ENCODE measurements around the gene OR2L5. TPM values are rescaled to one million over a fixed set of nuclear protein-coding genes. Genes with fewer than 3 reads are reported as not detected.

The OR2L5 gene, protein sequence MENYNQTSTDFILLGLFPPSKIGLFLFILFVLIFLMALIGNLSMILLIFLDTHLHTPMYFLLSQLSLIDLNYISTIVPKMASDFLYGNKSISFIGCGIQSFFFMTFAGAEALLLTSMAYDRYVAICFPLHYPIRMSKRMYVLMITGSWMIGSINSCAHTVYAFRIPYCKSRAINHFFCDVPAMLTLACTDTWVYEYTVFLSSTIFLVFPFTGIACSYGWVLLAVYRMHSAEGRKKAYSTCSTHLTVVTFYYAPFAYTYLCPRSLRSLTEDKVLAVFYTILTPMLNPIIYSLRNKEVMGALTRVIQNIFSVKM
- not detected for polyA plus RNA-seq (ENCODE audit: insufficient read length in 10 of 10)
- long read RNA-seq, donor 1, result 0 reads
- long read RNA-seq, donor 2, result 0 reads
- long read RNA-seq, donor 3, result 0 reads
- long read RNA-seq, donor 4, result 0 reads
- long read RNA-seq, donor 5, result 0 reads
- long read RNA-seq, donor 6, result 0 reads
- long read RNA-seq, donor 7, result 0 reads
- long read RNA-seq, donor 8, result 0 reads
- long read RNA-seq, donor 9, result 0 reads

DNA sequence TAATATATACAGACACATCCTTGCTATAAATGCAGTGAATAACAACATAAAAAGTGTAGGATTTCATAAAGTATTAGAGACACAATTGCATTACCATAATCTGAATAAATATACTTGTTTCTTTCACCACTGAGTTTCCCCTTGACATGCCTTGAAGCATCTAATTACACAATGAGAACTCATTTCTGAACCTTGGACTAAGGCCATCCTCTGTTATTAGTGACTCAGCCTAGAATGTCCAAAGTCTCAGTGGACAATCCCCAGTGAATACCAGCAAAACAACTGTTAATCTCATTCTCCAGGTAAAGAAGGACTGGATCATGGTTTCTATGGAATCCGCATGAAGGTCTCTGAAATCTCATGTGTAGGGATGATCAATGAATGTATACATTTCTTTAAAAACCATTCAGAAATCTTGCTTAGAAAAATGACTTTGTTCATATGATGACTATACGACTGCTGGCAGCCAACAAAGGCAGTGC lies at the start of gene OR2L5:
Gene OR2L5, plus strand, starts transcription at position 432 of the 482 bp plus-strand sequence. CDS start 8,288 bp downstream, outside the sequence.
- no peak for DNase-seq

DNA sequence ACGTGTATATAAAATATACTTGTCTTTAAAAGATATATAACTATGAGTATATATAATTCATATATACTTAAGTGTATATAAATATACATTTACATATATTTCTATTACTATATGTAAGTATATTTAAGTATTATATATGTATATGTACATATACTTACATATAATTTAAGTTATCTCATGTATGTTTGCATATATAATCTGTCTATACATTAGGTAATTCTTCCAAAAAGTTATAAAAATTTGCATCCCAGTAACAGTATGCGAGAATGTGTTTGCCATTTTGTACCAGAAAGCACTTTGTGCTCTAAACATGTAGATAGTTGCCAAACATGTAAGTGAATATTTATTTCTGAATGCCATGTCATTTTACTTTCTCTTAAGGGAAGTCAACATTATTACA lies 48.5 kb upstream of the OR2L5 start, which contains the start of gene OR2AK2:
Gene OR2AK2, plus strand, starts transcription at position 301 of the 400 bp plus-strand sequence. CDS start 144 bp downstream, outside the sequence.
- no peak for DNase-seq

DNA sequence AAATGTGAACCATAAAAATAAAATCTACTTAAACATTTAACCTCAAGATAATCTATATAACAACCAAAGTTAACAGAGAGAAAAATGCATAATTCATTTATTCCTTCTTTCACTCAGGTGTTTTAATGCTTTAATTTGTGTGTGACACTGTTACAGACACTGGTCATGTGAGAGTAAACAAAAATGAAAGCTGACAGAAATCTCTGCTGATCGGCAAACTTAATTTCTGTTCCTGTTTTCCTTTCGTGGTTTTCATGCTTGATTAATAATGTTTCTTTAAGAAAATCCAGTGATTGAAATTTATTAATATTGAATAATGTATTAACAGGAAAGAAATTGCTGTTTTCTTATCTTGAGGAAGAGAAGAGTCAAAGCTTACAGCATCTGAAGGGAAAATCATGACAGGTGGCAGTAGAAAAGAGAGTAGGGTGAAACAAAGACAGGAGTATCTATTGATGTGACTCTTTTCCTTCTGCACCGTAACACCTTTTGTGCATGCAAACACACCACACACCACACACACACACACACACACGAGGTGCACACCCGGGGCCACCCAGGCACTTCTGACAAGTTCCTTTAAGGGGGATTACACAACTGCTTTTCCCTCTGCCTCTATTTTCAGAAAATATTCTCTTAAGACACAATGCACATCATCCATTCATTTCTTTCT lies 46.8 kb upstream of the OR2L5 start:
- no peak for DNase-seq

DNA sequence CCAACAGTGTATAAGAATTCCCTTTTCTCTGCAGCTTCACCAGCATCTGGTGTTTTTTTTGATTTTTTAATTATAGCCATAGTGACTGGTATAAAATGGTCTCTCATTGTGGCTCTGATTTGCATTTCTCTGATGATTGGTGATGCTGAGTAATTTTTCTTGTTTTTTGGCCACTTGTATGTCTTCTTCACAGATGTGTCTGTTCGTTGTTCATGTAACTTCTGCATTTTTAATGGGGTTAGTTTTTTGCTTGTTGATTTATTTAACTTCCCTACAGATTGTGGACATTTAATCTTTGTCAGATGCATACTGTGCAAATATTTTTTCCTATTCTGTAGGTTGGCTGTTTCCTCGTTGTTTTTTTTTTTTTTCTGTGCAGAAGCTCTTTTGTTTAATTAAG lies 20.5 kb upstream of the OR2L5 start:
- no peak for DNase-seq

DNA sequence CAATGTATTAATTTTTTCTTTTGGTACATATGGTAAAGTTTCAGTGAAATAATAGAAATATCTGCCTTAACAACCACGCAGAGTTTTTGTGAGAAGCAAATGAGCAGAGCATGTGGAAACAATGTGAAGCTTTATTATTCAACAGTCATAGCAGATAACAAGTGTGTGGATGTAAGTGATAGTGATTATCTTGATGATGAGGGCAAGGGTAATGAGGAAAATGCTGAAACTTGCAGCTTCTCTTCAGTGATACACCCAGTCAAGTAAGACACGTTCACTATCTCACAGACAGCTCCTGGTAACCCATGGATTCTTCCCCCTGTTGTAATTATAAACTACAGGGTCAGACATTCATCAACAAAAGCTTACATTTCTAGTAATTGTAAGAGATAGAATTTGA lies 14.6 kb upstream of the OR2L5 start:
- no peak for DNase-seq

DNA sequence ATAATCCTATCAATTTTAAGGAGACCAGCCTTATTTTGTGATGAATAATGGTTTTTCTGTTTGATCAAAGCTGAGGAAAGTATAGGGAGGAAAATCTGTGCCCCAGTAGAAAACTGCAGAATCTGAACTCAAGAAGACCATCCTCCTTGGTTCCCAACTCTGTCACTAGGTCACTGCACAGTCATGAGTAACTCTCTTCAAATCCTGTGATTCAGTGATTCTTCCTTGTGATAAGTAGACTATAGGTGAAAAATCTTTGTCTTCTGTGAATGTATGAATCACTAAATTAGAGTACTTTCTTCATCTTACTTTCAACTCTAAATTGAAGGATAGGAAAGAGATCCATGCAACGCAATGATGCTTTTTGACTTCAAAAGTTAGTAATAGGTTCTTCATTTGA lies 13.3 kb upstream of the OR2L5 start:
- DNase-seq, result no peak

DNA sequence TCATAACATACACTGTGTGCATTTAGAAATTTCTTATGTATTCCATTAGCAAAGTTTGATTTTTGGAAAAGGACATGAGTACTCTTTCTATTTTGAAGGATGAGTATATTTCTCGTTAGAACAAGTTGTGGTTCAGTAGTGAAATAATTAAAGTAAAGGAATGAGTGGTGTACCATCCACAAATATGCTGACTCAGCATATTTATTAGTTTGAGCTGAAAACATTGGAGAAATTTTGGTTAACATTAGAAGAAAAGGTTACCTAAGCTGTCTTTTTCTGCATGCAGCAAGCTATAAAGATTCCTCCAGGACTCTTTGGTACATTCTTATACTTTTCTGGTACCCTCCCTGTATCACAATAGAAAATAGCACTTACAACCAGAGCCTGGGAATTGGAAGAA lies 5.7 kb upstream of the OR2L5 start:
- DNase-seq, result no peak

DNA sequence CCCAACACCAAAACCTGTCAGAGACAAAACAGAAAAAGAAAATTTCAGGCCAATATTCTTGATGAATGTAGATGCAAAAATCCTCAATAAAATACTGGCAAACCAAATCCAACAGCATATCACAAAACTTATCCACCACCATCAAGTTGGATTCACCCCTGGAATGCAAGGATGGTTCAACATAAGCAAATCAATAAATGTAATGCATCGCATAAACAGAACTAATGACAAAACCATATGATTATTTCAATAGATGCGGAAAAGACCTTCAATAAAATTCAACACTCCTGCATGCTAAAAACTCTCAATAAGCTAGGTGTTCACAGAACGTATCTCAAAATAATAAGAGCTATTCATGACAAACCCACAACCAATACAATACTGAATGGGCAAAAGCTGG lies 3.8 kb upstream of the OR2L5 start:
- no peak for DNase-seq

DNA sequence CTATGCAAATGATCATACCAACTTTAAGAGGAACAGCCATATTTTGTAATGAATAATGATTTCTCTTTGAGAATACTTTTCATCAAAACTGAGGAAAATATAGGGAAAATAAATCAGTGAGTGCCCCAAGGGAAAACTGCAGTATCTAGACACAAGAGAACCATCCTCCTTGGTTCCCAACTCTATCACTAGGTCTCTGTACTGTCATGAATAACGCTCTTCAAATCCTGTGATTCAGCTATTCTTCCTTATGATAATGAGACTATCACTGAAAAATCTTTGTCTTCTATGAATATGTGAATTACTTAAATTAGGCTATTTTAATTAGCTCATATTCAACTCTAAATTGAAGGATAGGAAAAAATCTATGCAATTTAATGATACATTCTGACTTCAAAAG lies 2.3 kb downstream of the OR2L5 start:
- DNase-seq, result no peak

DNA sequence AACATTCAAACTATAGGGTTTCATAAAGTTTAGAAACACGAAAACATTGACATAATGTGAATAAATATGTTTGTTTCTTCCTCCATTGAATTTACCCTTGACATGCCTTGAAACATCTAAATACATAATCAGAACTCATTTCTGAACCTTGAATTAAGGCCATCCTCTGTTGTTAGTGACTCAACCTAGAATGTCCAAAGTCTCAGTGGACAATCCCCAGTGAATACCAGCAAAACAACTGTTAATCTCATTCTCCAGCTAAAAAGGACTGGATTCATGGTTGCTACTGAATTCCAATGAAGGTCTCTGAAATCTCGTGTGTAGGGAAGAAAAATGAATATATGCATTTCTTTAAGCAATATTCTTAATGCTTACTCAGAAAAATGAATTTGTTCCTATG lies 16.3 kb downstream of the OR2L5 start, which contains the start of gene OR2L2:
Gene OR2L2, plus strand, starts transcription at position 301 of the 400 bp plus-strand sequence. CDS start 8,198 bp downstream, outside the sequence.
- no peak for DNase-seq

DNA sequence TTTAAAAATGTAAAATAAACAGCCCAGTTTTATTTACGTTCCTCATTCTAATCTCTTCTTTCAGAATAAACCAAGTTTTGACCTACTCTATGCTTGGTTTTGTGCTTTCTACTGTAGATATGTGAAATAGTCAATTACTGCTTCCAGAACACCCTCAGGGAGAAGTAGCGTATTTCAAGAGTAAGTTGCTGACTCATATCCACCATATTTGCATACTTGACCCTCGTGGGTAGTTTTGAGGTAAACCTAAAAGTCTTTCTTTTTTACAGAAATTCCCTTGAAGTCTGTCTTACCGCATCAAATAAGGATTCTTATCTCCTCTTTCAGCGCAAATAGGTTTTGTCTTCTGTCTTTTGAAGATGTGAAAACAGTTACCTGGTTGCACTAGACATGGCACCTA lies 31.7 kb downstream of the OR2L5 start:
- no peak for DNase-seq

DNA sequence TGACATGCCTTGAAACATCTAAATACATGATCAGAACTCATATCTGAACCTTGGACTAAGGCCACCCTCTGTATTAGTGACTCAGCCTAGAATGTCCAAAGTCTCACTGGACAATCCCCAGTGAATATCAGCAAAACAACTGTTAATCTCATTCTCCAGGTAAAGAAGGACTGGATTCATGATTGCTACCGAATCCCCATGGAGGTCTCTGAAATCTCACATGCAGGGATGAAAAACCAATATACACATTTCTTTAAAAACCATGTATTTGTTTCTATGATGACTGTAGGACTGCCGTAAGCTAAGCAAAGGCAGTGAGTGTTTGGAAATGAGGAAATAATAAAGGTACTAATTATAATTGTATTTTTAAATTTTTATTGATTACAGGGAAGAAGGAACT lies 33.1 kb downstream of the OR2L5 start, which contains the start of gene OR2L3:
Gene OR2L3, plus strand, starts transcription at position 301 of the 400 bp plus-strand sequence. CDS start 13,846 bp downstream, outside the sequence.
- no peak for DNase-seq

DNA sequence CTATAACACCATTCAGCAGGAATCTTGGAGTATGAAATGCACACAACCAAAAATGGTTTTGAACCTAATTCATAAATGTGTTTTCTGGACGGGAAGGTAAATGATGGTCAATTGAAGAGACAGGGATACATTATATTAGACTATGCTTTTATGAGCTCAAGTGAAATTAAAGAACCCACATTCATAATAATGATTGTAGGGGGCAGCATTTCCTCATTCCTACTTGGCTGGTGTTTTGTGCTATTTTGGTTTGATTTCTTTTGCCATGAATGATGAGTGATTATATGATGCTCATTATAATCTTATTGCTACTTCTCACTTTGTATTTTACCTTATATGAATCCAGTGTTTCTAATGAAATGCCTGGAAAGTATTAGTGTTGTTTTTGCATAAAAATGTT lies 33.5 kb downstream of the OR2L5 start:
- DNase-seq, result no peak

DNA sequence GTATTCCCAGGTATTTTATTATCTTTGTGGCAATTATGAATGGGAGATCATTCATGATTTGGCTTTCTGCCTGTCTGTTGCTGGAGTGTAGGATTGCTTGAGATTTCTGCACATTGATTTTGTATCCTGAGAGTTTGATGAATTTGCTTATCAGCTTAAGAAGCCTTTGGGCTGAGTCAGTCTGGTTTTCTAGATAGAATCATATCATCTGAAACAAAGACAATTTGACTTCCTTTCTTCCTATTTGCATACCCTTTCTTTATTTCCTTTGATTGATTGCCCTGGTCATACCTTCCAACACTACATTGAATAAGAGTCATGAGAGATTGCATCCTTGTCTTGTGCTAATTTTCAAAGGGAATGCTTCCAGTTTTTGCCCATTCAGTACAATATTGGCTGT lies 41.2 kb downstream of the OR2L5 start:
- no peak for DNase-seq

DNA sequence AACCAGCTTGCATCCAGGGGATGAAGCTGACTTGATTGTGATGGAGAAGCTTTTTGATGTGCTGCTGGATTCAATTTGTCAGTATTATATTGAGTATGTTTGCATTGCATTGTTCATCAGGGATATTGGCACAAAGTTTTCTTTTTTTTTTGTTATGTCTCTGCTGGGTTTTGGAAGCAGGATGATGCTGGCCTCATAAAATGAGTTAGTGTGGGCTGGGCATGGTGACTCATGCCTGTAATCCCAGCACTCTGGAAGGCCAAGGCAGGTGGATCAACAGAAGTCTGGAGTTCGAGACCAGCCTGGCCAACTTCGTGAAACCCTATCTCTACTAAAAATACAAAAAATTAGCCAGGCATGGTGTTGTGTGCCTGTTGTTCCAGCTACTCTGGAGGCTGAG lies 41.8 kb downstream of the OR2L5 start:
- DNase-seq, result no peak

DNA sequence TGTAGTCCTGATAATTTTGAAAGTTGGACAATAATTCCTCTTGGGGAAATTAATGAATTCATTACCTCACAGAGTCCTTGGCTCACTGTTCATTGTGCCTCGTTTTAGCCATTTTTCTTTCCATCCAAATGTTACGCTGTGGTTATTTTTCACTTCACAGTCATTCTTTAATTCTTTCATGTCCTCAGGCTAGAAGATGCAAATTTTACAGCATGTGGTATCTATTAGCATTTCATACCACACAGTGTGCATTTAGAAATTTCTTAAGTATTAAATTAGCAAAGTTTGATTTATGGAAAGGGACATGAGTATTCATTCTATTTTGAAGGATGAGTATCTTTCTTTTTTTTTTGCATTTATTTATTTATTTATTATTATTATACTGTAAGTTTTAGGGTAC lies 51.6 kb downstream of the OR2L5 start:
- no peak for DNase-seq

DNA sequence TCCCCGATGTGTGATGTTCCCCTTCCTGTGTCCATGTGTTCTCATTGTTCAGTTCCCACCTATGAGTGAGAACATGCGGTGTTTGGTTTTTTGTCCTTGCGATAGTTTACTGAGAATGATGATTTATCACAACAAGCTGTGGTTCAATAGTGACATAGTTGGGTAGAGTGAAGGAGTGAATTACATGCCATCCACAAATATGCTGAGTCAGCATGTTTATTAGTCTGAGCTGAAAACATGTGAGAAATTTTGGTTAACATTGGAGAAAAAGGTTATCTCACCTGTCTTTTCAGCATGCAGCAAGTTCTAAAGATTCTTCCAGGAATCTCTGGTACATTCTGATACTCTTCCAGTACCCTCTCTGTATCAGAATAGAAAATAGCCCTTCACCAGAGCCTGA lies 52.1 kb downstream of the OR2L5 start:
- DNase-seq, result no peak

Other genes starting within 250 kb of the OR2L5 start
- not detected for gene OR14A16, start 189.5 kb upstream of the OR2L5 start, polyA plus RNA-seq (ENCODE audit: insufficient read length in 10 of 10)
- gene OR11L1, start 171.8 kb upstream of the OR2L5 start, polyA plus RNA-seq (ENCODE audit: insufficient read length in 10 of 10), result not detected
- 10 to 100 TPM in 1 of 10 donors, 1 to 10 TPM in 9; 2.3 to 11.2 (median 4.2) TPM for gene TRIM58, start 156.5 kb upstream of the OR2L5 start, polyA plus RNA-seq (ENCODE audit: insufficient read length in 10 of 10)
- 1 to 10 TPM in 6 of 10 donors, under 1 TPM in 4; 0.30 to 2.2 (median 1.5) TPM for gene OR2W3, start 118.1 kb upstream of the OR2L5 start, polyA plus RNA-seq (ENCODE audit: insufficient read length in 10 of 10)
- under 1 TPM in 2 of 10 donors, not detected in 8; 0.19 to 0.27 TPM for gene OR2T8, start 93.4 kb upstream of the OR2L5 start, polyA plus RNA-seq (ENCODE audit: insufficient read length in 10 of 10)
- not detected for gene OR2AJ1, start 88.8 kb upstream of the OR2L5 start, polyA plus RNA-seq (ENCODE audit: insufficient read length in 10 of 10)
- gene OR2L8, start 64.8 kb upstream of the OR2L5 start, polyA plus RNA-seq (ENCODE audit: insufficient read length in 10 of 10), result not detected
- not detected for gene OR2AK2, start 48.4 kb upstream of the OR2L5 start, polyA plus RNA-seq (ENCODE audit: insufficient read length in 10 of 10)
- under 1 TPM in 3 of 10 donors, not detected in 7; 0.04 to 0.08 (median 0.06) TPM for gene OR2L2, start 16.4 kb downstream of the OR2L5 start, polyA plus RNA-seq (ENCODE audit: insufficient read length in 10 of 10)
- not detected for gene OR2L3, start 33.2 kb downstream of the OR2L5 start, polyA plus RNA-seq (ENCODE audit: insufficient read length in 10 of 10)
- under 1 TPM in 1 of 10 donors, not detected in 9; 0.05 TPM for gene OR2L13, start 81.5 kb downstream of the OR2L5 start, polyA plus RNA-seq (ENCODE audit: insufficient read length in 10 of 10)
- not detected for gene OR2M5, start 131.5 kb downstream of the OR2L5 start, polyA plus RNA-seq (ENCODE audit: insufficient read length in 10 of 10)
- gene OR2M2, start 161.2 kb downstream of the OR2L5 start, polyA plus RNA-seq (ENCODE audit: insufficient read length in 10 of 10), result not detected
- under 1 TPM in 4 of 10 donors, not detected in 6; 0.01 to 0.03 (median 0.01) TPM for gene OR2M3, start 183.6 kb downstream of the OR2L5 start, polyA plus RNA-seq (ENCODE audit: insufficient read length in 10 of 10)
- under 1 TPM in 4 of 10 donors, not detected in 6; 0.01 to 0.04 (median 0.03) TPM for gene OR2M4, start 217.8 kb downstream of the OR2L5 start, polyA plus RNA-seq (ENCODE audit: insufficient read length in 10 of 10)